ENCODE results near the gene INO80. TPM values are rescaled to one million over a fixed set of nuclear protein-coding genes. Genes with fewer than 3 reads are reported as not detected.

The INO80 gene
- total RNA-seq, 1 experiment from 2014 or later, result 15.3 TPM

DNA sequence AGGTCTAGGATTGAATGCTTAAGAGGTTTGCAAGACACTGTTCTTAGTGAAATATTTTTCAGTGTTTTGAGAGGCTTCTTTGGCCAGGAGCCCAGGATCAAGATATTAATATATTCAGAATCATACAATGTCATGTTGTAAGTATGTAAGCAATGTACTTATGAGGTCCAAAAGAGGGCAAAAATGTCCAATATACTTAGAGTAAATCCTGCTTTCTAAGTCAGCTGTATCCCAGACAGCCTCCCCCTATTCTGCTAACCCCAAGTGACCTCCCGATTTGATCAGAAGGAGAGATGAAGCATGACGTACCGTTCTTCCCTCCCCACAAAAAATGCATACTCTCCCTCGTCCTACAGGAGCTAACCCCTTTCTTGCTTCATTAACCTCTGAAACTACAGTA is 91.9 kb downstream of the INO80 start:
- BruUV-seq (replicated peaks), result no TSS peak
- no peak overlapping the region for H3K4me3 Mint-ChIP-seq (ENCODE audit: low read depth, unreplicated experiment)
- H3K9me3 Mint-ChIP-seq (ENCODE audit: low read depth, unreplicated experiment), result no peaks in the 10 kb centered on the region
- intact Hi-C loops (cut with micrococcal nuclease; ENCODE audit: unreplicated experiment), result loop anchor here (10.0 kb wide), 1 partner anchor 161 kb away; no protein-coding TSS in a partner anchor
- no peak for DNase-seq
- H3K36me3 Mint-ChIP-seq (ENCODE audit: insufficient read depth, unreplicated experiment), result peaks cover 13% of the 10 kb centered on the region
- H3K4me1 Mint-ChIP-seq (ENCODE audit: low read depth, unreplicated experiment), result no peaks in the 10 kb centered on the region
- no peak overlapping the region for H3K27ac Mint-ChIP-seq (ENCODE audit: unreplicated experiment)
- H3K27me3 Mint-ChIP-seq (ENCODE audit: unreplicated experiment), result no peaks in the 10 kb centered on the region
- TF ChIP-seq, protein P1, sequence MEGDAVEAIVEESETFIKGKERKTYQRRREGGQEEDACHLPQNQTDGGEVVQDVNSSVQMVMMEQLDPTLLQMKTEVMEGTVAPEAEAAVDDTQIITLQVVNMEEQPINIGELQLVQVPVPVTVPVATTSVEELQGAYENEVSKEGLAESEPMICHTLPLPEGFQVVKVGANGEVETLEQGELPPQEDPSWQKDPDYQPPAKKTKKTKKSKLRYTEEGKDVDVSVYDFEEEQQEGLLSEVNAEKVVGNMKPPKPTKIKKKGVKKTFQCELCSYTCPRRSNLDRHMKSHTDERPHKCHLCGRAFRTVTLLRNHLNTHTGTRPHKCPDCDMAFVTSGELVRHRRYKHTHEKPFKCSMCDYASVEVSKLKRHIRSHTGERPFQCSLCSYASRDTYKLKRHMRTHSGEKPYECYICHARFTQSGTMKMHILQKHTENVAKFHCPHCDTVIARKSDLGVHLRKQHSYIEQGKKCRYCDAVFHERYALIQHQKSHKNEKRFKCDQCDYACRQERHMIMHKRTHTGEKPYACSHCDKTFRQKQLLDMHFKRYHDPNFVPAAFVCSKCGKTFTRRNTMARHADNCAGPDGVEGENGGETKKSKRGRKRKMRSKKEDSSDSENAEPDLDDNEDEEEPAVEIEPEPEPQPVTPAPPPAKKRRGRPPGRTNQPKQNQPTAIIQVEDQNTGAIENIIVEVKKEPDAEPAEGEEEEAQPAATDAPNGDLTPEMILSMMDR (IDR thresholded peaks at IDR 0.05; ENCODE audit: unreplicated experiment), result no peak
- CTCF ChIA-PET, result no interaction called here

DNA sequence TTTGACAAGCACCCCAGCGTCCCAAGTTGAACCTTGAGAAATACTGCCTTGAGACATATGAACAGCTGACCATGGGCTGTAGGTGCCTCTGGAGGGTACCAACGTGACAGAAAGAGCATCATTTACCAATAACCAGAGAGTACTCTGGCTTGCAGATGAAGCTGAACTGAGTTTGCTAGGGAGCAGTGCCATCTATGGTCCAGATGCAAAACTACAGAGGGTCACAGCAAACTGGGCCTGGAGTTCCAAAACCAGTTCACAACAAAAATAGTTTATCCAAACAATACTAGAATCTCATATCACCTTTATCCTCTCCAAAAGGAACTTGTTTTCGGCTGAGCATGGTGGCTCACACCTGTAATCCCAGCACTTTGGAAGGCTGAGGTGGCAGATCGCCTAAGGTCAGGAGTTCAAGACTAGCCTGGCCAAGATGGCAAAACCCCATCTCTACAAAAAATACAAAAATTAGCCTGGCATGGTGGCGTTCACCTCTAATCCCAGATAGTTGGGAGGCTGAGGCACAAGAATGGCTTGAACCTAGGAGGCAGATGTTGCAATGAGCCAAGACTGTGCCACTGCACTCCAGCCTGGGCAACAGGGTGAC is 93.5 kb downstream of the INO80 start:
- intact Hi-C loops (cut with micrococcal nuclease; ENCODE audit: unreplicated experiment), result loop anchor here (10.0 kb wide), 1 partner anchor 162 kb away; no protein-coding TSS in a partner anchor
- peak; percentile 26 for DNase-seq
- no peaks in the 10 kb centered on the region for H3K9me3 Mint-ChIP-seq (ENCODE audit: low read depth, unreplicated experiment)
- TF ChIP-seq, protein P1 (IDR thresholded peaks at IDR 0.05; ENCODE audit: unreplicated experiment), result no peak
- H3K27ac Mint-ChIP-seq (ENCODE audit: unreplicated experiment), result no peak overlapping the region
- peaks cover 13% of the 10 kb centered on the region for H3K36me3 Mint-ChIP-seq (ENCODE audit: insufficient read depth, unreplicated experiment)
- CTCF ChIA-PET, result no interaction called here
- no peak overlapping the region for H3K4me3 Mint-ChIP-seq (ENCODE audit: low read depth, unreplicated experiment)
- no peaks in the 10 kb centered on the region for H3K4me1 Mint-ChIP-seq (ENCODE audit: low read depth, unreplicated experiment)
- no TSS peak for BruUV-seq (replicated peaks)
- no peaks in the 10 kb centered on the region for H3K27me3 Mint-ChIP-seq (ENCODE audit: unreplicated experiment)

- intact Hi-C loops (cut with micrococcal nuclease; ENCODE audit: unreplicated experiment), result loop anchor here (10.0 kb wide), 1 partner anchor 164 kb away; no protein-coding TSS in a partner anchor
- peaks cover 7% of the 10 kb centered on the region for H3K36me3 Mint-ChIP-seq (ENCODE audit: insufficient read depth, unreplicated experiment)
- BruUV-seq (replicated peaks), result no TSS peak
Observed at GRCh38 chr15:41020829-41021228, 95.3 kb downstream of the INO80 start.

GRCh38 chr15:41020311-41020710 is 95.8 kb downstream of the INO80 start:
- CTCF ChIA-PET, result interaction anchor here (0.9 kb wide), 1 partner anchor 88 kb away, joined by 3 read pairs; no protein-coding TSS in a partner anchor
- Mint-ChIP-seq H3K4me1 (ENCODE audit: low read depth, unreplicated experiment) (no peaks in the 10 kb centered on the region), H3K27ac (ENCODE audit: unreplicated experiment) (no peak overlapping the region), H3K36me3 (ENCODE audit: insufficient read depth, unreplicated experiment) (peaks cover 7% of the 10 kb centered on the region), H3K9me3 (ENCODE audit: low read depth, unreplicated experiment) (no peaks in the 10 kb centered on the region), H3K27me3 (ENCODE audit: unreplicated experiment) (no peaks in the 10 kb centered on the region), H3K4me3 (ENCODE audit: low read depth, unreplicated experiment) (no peak overlapping the region)
- DNase-seq, result no peak
- TF ChIP-seq, protein P1 (IDR thresholded peaks at IDR 0.05; ENCODE audit: unreplicated experiment), result no peak
- no TSS peak for BruUV-seq (replicated peaks)
- intact Hi-C loops (cut with micrococcal nuclease; ENCODE audit: unreplicated experiment), result loop anchor here (10.0 kb wide), 1 partner anchor 164 kb away; no protein-coding TSS in a partner anchor

More at GRCh38 chr15:41020829-41021228, 95.3 kb downstream of the INO80 start:
- no peak for DNase-seq
- H3K4me1 Mint-ChIP-seq (ENCODE audit: low read depth, unreplicated experiment), result no peaks in the 10 kb centered on the region
- no peaks in the 10 kb centered on the region for H3K27me3 Mint-ChIP-seq (ENCODE audit: unreplicated experiment)
- H3K4me3 Mint-ChIP-seq (ENCODE audit: low read depth, unreplicated experiment), result no peak overlapping the region
- CTCF ChIA-PET, result interaction anchor here (1.3 kb wide), 1 partner anchor 118 kb away, joined by 3 read pairs; no protein-coding TSS in a partner anchor
- no peak overlapping the region for H3K27ac Mint-ChIP-seq (ENCODE audit: unreplicated experiment)
- H3K9me3 Mint-ChIP-seq (ENCODE audit: low read depth, unreplicated experiment), result no peaks in the 10 kb centered on the region
- TF ChIP-seq, protein P1 (IDR thresholded peaks at IDR 0.05; ENCODE audit: unreplicated experiment), result no peak
